Transverse colon (tissue), 4 donors: ENCODE results near the gene C6orf136. TPM values are rescaled to one million over a fixed set of nuclear protein-coding genes. Genes with fewer than 3 reads are reported as not detected.
A peak's percentile ranks its signal among the peaks of the same experiment; 100 is the strongest.

Source experiments
- DNase-seq: peaks from one replicate; pipeline ENCODE4 v3.0.0-alpha.2; 2019
- H3K27ac ChIP-seq, 4 donors: fragments of 200-600 bp; sonication (generic); 2 replicates each; pipeline ENCODE4 v1.5.1; 2016 to 2018; ENCODE audit warnings: inconsistent platforms in 4 of 4
- H3K27me3 ChIP-seq: fragments of 200-600 bp; sonication (generic); 2 replicates; pipeline ENCODE4 v1.5.1; 2017; ENCODE audit warnings: inconsistent platforms
- H3K36me3 ChIP-seq, 4 donors: fragments of 200-600 bp; sonication (generic); 2 replicates each; pipeline ENCODE4 v1.5.1; 2017 to 2019; ENCODE audit warnings: inconsistent platforms in 4 of 4
- H3K4me1 ChIP-seq, 4 donors: fragments of 200-600 bp; sonication (generic); 2 replicates each; pipeline ENCODE4 v1.5.1; 2017 to 2020; ENCODE audit warnings: inconsistent platforms in 4 of 4
- H3K4me3 ChIP-seq, 4 donors: fragments of 200-600 bp; sonication (generic); 1 replicate in 1 of 4; 2 replicates in 3 of 4; pipeline versions ENCODE4 v1.5.1 to v1.6.1; 2017 to 2019; ENCODE audit warnings: inconsistent platforms in 4 of 4
- H3K9me3 ChIP-seq, 2 donors: fragments of 200-600 bp; sonication (generic); 2 replicates each; pipeline ENCODE4 v1.5.1; 2017 to 2019; ENCODE audit warnings: inconsistent platforms in 2 of 2
- EP300 ChIP-seq: sonication (generic); formaldehyde crosslinking; IDR thresholded peaks from one replicate; pipeline ENCODE4 v1.6.1; 2017; ENCODE audit warnings: antibody characterized with exemption, low read depth
- POLR2A ChIP-seq: fragments of 450-650 bp; IDR thresholded peaks from one replicate; pipeline ENCODE4 v1.6.1; 2016; ENCODE audit warnings: antibody characterized with exemption, mild to moderate bottlenecking, moderate library complexity
- POLR2AphosphoS5 ChIP-seq, 3 donors: sonication (generic); formaldehyde crosslinking; IDR thresholded peaks; one replicate each; pipeline ENCODE4 v1.6.1; 2016; ENCODE audit warnings: antibody characterized with exemption in 3 of 3
- WGBS, 2 donors: methylation state at CpG; one replicate each; pipeline ENCODE4 v1.1.5; 2018; ENCODE audit warnings: low coverage in 1 of 2; 5-methylcytosine and 5-hydroxymethylcytosine counted together
- in situ Hi-C, 4 donors: fragments of 200-750 bp; cut with MboI; loops; one replicate each; pipeline versions ENCODE4 v1.15.0 to v1.15.1; 2017; ENCODE audit warnings: low sequenced_read_pairs in 3 of 4, low pct_ligation_motif_present in 1 of 4, low pct_unique_long_range_greater_than_20kb in 1 of 4
- intact Hi-C: fragments of 100-400 bp; cut with DNase I; formaldehyde crosslinking; loops from one replicate; pipeline ENCODE4 v1.15.1; 2023; ENCODE audit warnings: low total_unique reads
- total RNA-seq, 4 donors: library from RNA; depleted of rRNA; stranded (reverse); fragments of >200 nt; gene quantifications; one replicate each; pipeline ENCODE4 v1.1.0, GENCODE V29; 2016
- TF ChIP-seq, protein P1 (sequence below), 5 experiments: fragments of 200-600 bp in 3 of 5; fragments of 450-650 bp in 2 of 5; sonication (generic) in 3 of 5; IDR thresholded peaks; 1 replicate in 2 of 5; 2 replicates in 3 of 5; pipeline ENCODE4 v1.5.1; 2016 to 2017; ENCODE audit warnings: antibody characterized with exemption in 5 of 5, inconsistent platforms in 3 of 5, mild to moderate bottlenecking in 2 of 5, moderate library complexity in 1 of 5

C6orf136 gene
- total RNA-seq, 4 donors from 2014 or later, result 49.1 to 301 (median 63.5) TPM

DNA sequence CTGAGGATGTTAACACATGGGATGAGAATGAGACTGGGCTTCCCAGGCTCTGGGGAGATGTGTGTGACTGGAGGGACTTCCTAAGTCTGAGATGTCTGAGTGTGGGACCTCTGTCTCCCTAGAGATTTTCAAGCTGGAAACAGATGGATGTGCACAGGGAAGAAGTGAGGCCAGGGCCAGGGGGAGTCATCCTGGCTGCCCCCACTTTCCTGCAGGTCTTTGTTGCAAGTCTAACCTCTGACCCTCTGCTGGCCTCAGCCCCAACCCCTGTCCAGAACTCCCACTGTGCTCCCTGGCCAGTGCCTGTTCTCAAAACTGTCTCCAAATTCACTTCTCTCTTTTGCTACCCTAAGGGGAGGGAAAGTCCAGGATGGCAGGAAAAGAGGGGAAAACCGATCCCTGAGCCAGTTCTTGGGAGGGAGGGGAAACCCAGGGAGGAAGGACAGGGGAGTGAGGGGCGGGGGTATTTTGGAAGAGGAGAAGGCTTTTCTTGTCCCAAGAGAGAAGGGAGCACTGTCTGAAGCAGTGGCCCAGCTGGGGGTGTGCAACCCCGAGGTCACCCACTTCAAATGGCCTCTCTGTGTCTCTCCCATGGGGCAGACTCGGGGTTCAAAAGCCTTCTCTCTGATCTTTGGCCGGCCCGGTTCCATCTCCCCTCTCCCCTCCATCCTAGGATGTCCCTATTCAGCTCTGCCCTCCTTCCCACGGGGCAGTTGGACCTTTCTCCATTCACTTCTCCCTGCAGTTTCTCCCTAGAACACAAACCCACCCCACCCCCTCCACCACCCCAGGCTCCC, 36.4 kb downstream of the C6orf136 start:
- DNase-seq, result no peak
- in situ Hi-C loops, result loop anchor here in 2 of 4 donors (5.0 kb wide), 2 partner anchors 34 to 39 kb away; partner anchors contain the start of genes MDC1 (in 1 of the 2) and TUBB (in 1 of the 2)
- no peaks in the 10 kb centered on the region for H3K9me3 ChIP-seq
- intact Hi-C loops, result loop anchor here (5.0 kb wide), 1 partner anchor 129 kb away; no protein-coding TSS in a partner anchor
- H3K4me3 ChIP-seq, result peak overlapping the region; percentile 63 to 81 (median 68)
- TF ChIP-seq POLR2A, result no peak
- no peak for TF ChIP-seq EP300
- 44% methylated on average over 7 of the region's 7 CpGs; no CpG with 5 or more reads in 1 of the 2 donors for WGBS, 2 donors
- peak overlapping the region; percentile 93 to 99 (median 96) for H3K27ac ChIP-seq
- H3K4me1 ChIP-seq, result peaks cover 0 to 86% (median 44%) of the 10 kb centered on the region in 4 donors
- no peaks in the 10 kb centered on the region for H3K27me3 ChIP-seq
- H3K36me3 ChIP-seq, result no peaks in the 10 kb centered on the region

DNA sequence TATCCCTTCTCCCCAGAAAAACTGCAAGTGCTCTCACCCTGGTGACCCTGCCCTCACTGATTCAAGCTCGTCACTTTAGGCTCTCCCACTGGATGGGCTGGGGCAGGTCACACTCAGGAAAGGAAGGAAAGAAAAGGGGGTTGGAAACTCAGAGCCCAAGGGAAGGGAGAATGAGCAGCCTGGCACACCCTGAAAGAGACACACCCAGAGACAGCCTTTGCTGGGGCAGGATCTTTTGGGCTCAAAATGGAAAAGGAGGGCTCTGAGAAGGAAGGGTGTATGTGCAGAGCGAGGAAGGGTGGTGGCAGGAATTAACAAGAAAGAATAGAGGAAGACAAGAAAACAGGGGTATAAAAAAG, 37.0 kb downstream of the C6orf136 start:
- no peaks in the 10 kb centered on the region for H3K27me3 ChIP-seq

GRCh38 chr6:30684386-30685156, 37.6 kb downstream of the C6orf136 start:
- intact Hi-C loops, result loop anchor here (5.0 kb wide), 2 partner anchors 67 to 128 kb away; partner anchors contain the start of genes MRPS18B and PPP1R10
- H3K9me3 ChIP-seq, result no peaks in the 10 kb centered on the region
- peak; percentile 67 for DNase-seq
- peak overlapping the region; percentile 93 to 99 (median 96) for H3K27ac ChIP-seq
- peaks cover 0 to 86% (median 38%) of the 10 kb centered on the region in 4 donors for H3K4me1 ChIP-seq
- 38% methylated on average over 18 of the region's 21 CpGs; no CpG with 5 or more reads in 1 of the 2 donors for WGBS, 2 donors
- no peaks in the 10 kb centered on the region for H3K27me3 ChIP-seq
- H3K36me3 ChIP-seq, result no peaks in the 10 kb centered on the region
- in situ Hi-C loops, result loop anchor here in 2 of 4 donors (5.0 kb wide), 2 partner anchors 33 to 38 kb away; partner anchors contain the start of genes MDC1 (in 1 of the 2) and TUBB (in 1 of the 2)
- TF ChIP-seq POLR2A, result no peak
- TF ChIP-seq, protein P1, sequence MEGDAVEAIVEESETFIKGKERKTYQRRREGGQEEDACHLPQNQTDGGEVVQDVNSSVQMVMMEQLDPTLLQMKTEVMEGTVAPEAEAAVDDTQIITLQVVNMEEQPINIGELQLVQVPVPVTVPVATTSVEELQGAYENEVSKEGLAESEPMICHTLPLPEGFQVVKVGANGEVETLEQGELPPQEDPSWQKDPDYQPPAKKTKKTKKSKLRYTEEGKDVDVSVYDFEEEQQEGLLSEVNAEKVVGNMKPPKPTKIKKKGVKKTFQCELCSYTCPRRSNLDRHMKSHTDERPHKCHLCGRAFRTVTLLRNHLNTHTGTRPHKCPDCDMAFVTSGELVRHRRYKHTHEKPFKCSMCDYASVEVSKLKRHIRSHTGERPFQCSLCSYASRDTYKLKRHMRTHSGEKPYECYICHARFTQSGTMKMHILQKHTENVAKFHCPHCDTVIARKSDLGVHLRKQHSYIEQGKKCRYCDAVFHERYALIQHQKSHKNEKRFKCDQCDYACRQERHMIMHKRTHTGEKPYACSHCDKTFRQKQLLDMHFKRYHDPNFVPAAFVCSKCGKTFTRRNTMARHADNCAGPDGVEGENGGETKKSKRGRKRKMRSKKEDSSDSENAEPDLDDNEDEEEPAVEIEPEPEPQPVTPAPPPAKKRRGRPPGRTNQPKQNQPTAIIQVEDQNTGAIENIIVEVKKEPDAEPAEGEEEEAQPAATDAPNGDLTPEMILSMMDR (IDR thresholded peaks at IDR 0.05), result no peak
- H3K4me3 ChIP-seq, result peak overlapping the region; percentile 63 to 81 (median 68)

More for the DNA sequence above, 37.0 kb downstream of the C6orf136 start:
- Histone ChIP-seq H3K4me1 (peaks cover 0 to 86% (median 43%) of the 10 kb centered on the region in 4 donors), H3K36me3 (no peaks in the 10 kb centered on the region), H3K27ac (peak overlapping the region; percentile 93 to 99 (median 96)), H3K4me3 (peak overlapping the region; percentile 63 to 81 (median 68)), H3K9me3 (no peaks in the 10 kb centered on the region)
- no peak for DNase-seq
- WGBS, 2 donors, result 20 to 56% methylated on average over 1 to 2 of the region's 2 CpGs
- intact Hi-C loops, result loop anchor here (5.0 kb wide), 1 partner anchor 128 kb away; no protein-coding TSS in a partner anchor
- in situ Hi-C loops, result loop anchor here in 2 of 4 donors (5.0 kb wide), 2 partner anchors 33 to 38 kb away; partner anchors contain the start of genes MDC1 (in 1 of the 2) and TUBB (in 1 of the 2)
- TF ChIP-seq EP300 (no peak), POLR2A (no peak), POLR2AphosphoS5 (IDR thresholded peaks at IDR 0.05) (no peak)
- TF ChIP-seq, protein P1 (IDR thresholded peaks at IDR 0.05), result no peak

DNA sequence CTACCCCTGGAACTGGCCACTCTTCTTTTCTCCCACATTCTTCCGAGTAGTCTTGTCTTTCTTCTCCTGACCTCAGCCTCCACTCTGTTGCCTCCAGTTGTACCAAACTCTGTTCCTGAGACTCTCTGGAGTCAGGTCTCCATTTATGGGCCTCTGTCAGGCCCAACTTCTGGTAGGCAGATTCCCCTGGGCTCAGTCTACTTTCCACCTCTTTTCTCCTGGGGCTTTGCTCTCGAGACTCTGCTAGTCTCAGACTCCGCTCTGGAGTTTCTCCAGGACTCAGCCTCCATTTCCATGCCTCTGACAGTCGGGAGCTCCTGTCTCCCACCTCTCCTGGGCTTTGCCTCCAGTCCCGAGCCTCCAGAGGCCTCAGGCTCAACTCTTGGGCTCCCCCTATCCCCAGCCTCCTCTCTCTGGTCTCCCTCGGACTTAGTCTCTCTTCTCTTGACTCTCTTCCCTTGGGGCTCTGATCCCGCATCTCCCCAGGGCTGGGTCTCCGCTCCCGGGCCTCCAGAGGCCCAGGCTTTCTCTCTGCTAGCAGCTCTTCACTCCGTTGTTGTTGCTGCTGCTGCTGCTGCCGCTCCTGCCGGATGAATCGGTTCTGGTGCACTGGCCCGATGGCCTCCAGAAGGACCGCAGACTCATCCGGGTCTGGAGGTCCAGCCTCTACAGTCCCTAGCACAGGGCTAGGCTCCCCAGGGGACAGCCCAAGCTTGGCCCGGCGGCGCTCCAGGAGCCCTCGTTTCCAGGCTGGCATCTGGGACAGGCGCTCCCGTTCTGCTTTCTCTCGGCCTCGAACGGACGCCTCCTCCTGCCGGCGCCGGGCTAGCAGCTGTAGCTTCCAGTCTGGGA, 38.5 kb downstream of the C6orf136 start:
- intact Hi-C loops, result loop anchor here (2.0 to 5.0 kb wide), 2 partner anchors 31 to 68 kb away; partner anchors contain the start of genes MDC1, MRPS18B and PPP1R10

More for the DNA sequence above, 38.5 kb downstream of the C6orf136 start:
- WGBS, 2 donors, result 45% methylated on average over 5 to 29 of the region's 29 CpGs
- Histone ChIP-seq H3K4me1 (peaks cover 6 to 86% (median 37%) of the 10 kb centered on the region in 4 donors), H3K9me3 (no peaks in the 10 kb centered on the region), H3K36me3 (no peaks in the 10 kb centered on the region), H3K4me3 (peak overlapping the region; percentile 63 to 81 (median 68)), H3K27ac (peak overlapping the region; percentile 93 to 99 (median 96)), H3K27me3 (no peaks in the 10 kb centered on the region)
- TF ChIP-seq, protein P1 (IDR thresholded peaks at IDR 0.05), result peak in 1 of 5 experiments; percentile 4
- TF ChIP-seq EP300, result no peak
- no peak for TF ChIP-seq POLR2AphosphoS5 (IDR thresholded peaks at IDR 0.05)
- TF ChIP-seq POLR2A, result no peak
- peak; percentile 36 for DNase-seq
- in situ Hi-C loops, result no loop called here
